GM18502 (cell line): ENCODE results near the gene HOTAIR.

ENCODE experiments used
- ATAC-seq: cut with Tn5 transposase; IDR thresholded peaks from one replicate; pipeline ENCODE4 v1.9.1; 2021; ENCODE audit warnings: mild to moderate bottlenecking; ENCODE audit not compliant: unreplicated experiment, poor library complexity

HOTAIR gene

DNA sequence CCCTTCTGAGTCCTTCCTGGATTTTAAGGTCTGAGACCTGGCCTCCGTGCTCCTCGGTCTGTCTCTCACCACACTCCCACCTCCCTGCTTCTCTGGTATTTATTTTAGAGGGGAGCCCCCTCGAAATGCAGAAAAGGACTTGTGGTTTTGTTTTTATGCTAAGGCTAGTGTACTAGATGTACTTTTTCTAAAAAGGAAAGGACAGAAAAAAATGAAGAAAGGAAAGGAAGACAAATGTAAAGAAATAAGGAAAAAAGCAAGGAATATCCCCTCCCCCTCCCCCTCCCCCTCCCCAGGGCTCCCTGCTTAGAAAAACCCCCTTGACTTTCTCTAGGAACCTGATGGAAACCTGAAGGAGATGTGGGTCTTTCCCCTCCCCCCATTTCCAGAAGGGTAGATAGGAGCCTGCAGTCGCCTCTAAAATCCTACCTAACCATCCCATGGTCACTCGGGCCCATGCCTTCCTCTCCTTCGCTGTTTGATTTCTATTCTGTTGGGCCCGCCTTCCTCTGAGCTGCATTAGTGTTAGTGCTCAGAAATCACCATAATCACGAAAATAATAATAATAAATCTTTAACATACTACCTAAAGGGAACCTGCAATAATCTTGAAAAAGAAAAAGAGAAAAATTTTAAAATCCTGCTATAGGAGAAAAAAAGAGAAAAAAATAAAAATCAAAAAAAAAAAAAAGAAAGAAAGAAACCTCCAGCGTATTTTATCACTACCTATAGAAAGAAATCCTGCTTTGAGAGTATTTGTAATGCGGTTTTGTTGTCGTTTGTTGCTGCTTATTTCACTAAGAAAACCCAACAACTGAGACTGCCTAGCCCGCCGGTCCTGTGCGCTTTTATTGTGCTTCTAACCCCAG, 37.1 kb upstream of the HOTAIR start:
- ATAC-seq = no peak

DNA sequence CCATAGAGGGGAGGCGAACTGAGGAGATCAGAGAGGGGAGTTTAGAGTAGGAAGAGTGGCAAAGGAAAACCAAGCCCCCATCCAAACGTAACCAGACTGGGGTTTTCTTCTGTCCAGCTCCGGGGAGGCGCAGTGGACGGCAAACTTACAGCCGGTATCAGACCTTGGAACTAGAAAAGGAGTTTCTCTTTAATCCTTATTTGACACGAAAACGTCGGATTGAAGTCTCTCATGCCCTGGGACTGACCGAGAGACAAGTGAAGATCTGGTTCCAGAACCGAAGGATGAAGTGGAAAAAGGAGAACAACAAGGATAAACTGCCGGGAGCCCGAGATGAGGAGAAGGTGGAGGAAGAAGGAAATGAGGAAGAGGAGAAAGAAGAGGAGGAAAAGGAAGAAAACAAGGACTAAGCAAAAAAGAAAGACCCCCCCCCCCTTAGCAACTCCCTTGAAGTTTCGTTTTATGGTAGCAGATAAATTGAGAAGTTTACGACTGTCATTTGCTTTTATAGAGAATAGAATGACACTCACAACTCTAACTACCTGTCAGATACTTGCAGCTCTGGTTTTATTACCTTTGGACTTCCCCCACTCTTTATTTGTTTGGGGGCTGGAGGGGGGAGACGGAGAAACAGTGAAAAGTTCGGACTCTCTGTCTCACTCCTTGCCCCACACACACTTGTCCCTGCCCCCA, 36.4 kb upstream of the HOTAIR start:
- ATAC-seq = no peak

DNA sequence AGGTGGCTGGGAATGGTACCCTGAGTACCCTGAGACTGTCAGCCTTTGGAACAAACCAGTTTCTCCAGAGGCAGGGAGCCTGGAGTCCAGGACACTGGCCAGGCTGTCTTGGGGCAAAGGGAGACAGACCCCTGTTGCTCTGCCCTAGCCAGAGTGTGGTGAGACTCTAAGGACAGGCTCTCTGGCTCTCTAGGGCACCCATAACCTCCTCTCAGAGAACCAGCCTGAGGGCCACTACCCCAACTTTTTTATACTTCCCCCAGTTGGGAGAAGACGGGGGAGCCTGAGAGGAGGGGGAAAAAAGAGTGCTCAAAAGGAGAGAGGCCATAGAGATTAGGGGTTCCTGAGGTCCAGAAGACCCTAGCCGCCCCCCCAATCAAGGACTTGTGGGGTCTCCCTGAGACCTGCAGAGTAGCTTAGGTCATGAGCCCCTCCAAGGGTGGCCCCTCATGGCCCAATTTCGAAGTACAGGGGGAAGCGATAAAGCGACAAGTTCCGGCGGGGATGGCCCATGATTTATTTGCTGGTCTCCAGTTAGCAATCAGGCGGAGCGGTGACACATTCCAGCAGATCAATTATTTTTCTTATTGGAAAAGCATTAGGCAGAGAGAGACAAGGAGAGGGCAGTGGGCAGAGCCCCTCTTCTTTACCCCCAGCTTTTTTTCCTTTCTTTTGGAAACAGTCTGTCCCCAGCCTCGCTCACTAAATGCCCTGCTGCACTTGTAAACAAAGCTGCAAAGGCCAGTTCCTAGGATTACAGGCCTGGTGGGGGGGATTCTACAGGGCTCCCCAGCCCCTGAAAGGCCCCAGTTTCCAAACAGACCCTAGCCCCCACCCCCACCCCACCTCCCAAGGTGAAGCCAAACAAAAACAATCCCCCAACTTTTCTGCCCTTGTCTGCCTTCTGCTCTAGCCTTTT, 35.6 kb upstream of the HOTAIR start:
- ATAC-seq = no peak

DNA sequence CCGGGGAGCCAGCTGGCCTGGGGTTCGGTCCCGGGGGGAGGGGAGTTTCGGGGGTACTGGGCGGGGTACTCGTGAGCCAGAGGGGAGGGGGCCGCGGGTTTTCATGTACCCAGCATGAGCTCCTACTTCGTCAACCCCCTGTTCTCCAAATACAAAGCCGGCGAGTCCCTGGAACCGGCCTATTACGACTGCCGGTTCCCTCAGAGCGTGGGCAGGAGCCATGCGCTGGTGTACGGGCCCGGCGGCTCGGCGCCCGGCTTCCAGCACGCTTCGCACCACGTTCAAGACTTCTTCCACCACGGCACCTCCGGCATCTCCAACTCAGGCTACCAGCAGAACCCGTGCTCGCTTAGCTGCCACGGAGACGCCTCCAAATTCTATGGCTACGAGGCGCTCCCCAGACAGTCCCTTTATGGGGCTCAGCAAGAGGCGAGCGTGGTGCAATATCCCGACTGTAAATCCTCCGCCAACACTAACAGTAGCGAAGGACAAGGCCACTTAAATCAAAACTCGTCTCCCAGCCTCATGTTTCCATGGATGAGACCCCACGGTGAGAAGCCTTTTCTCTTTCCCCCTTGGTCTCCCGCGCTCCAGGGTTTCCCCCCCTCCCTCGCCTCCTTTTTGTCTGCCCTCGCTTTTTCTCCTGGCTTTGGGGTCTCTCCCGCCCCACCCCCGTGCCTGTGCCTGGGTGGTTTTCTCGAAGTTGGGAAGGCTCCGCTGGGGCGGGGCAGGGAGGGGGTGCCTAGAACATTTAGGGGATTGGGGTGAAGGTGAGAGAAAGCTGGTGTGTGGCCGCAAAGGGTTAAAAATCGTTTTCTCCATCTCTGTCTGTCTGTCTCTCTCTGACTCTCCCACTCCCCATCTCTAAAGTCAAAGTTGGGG, 34.7 kb upstream of the HOTAIR start:
- no peak for ATAC-seq

DNA sequence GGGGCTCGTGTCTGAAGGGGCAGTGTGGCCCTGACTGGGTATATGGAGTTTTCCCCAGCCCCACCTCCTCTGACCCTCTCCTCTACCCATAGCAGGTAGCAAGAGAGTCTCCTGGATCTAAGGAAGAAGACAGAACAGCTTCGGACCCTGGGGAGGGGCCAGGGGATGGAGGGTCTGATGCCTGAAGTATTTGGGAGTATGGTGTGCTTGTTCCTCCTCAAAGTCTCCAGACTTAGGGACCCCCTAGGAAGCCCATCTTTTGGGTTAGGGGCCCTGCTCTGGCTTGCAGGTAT, 33.5 kb upstream of the HOTAIR start:
- no peak for ATAC-seq

DNA sequence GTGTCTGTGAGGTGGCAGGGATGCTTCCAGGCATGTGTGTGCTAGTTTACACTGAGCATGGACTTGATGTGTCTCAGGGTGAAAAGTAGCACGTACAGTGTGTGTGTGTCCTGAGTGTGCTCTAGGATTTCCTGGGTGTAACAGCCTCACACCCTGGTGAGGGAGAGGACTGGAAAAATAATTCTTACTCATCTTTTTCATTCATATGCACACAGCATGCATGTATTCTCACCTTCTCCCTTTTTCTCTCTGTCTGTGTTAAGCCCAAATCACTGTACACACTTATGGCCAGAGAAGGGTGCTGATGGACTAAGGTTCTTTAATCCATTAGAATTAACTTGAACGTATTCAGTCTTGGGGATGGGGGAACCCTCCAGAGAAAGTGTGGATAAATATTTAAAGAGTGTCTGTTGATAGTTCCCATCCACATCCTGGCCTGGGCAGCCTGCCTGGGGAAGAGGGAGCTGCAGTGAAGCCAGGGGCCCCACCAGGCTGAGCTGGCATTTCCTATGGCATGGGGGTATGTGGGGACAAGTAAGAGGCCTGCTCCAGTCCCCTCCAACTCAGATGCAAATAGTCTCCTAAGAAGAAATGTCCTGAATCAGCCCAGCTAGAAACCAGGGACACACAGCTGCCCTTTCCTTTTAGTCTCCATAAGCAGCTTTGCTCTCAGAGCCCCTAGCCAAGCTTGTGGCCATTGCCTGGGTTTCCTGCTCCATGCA, 32.9 kb upstream of the HOTAIR start:
- no peak for ATAC-seq

DNA sequence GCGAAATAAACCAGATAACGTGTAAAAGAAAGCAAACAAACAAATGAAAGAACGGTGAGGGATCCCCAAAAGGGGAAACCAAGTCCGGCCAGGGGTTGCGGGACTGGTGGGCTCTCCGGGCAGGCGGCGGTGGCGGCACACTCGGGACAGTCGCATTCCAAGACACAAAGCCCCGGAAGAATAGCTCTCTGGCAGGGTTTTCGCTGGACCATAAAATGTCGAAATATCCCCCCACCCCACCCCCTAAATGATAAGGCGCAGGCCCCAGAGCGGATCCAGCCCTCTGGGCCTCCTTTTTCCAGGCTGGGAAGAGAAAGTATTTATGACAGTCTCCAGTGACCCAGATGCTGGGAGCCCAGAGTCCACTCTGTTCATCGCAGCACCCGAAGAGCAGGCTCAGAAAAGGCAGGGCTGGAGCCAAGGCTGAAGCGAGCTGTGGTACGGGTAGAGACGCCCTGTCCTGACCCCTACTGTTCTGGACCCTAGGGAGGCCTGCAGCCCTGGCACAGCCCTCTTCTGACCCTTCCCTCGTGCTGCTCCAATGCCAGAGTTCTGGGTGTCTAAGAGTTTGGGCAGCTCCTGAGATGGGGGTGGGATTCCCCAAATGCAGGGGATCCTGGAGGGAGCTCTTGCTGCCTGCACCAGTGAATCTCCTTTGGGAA, 31.9 kb upstream of the HOTAIR start:
- ATAC-seq = no peak

DNA sequence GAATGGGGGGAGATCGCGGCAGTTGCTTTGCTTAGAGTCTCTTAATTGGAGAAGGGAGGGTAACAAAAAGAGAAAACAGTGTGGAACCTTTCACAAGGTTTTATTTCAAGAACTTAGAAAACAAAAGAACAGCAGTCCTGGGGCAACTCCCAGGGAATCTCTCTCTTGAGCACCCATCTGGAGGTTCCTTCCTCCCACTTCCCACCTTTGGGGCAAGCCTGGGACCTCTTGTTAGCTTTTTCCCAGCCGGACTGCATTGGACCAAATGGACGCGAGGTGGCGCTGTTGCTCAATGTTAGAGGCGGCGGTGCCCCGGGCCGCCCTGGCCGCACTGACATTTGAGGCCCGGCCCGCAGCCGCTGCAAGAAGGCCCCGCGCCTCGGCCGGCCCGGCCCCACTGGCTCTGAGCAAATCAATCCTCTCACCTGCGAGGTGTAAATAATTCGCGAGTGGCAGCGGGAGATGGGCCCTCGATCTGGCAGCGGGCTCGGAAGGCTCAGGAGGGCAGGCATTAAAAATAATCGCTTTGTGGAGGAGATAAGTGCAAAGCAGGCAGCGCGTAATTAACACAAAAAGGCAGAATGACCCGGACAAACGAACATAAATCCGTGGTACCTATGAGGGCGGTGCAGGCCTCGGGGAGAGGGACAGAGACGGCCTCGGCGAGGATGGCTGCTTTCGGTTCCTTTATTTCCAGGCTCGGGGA, 31.3 kb upstream of the HOTAIR start:
- peak; percentile 61 for ATAC-seq

DNA sequence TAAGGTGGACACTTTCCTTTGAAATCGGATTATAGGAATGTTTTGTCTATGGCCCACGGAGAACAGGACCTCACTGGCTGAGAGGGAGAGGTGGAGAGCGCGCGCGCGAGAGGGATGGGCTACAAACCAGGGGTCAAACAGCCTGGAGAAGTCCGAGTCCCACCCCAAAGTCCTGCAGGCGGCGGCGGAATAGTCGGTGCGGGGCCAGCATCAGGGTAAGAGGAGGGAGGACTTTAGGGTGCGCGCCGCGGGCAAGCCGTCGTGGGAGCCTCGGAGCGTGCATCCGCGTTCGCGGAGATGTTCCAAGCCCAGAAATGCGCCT, 30.7 kb upstream of the HOTAIR start:
- no peak for ATAC-seq

DNA sequence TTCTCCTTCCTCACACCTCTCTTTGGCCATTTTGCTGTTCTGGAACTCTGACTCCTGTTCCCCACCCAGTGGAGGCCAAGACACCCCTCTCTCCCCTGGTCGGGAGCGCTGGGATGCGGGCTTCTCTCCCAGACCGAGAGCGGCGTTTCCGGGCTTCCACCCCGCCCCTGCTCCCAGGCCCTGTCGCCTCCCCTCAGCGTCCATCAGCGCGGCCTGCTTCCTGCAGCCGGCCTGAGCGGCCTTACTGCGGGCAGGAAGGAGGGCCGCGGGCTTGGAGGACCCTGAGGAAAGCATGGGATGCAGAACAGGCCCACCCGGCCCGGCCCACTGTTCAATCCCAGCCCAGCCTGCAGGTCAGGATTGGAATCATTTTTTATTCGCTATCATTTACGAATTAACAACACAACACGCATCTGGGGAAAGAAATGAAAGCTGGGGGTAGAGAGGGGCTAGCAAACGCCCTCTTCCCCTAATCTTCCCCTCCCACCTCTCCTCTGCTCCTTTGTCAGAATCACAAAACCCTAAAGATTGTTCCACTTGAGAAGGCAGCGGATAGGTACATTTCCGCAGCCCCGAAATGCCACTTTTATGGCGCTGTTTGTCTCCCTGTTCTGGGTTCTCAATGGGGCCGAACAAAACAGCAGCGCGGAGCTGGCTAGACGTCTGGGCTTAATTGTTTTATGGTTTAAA, 30.2 kb upstream of the HOTAIR start:
- no peak for ATAC-seq

DNA sequence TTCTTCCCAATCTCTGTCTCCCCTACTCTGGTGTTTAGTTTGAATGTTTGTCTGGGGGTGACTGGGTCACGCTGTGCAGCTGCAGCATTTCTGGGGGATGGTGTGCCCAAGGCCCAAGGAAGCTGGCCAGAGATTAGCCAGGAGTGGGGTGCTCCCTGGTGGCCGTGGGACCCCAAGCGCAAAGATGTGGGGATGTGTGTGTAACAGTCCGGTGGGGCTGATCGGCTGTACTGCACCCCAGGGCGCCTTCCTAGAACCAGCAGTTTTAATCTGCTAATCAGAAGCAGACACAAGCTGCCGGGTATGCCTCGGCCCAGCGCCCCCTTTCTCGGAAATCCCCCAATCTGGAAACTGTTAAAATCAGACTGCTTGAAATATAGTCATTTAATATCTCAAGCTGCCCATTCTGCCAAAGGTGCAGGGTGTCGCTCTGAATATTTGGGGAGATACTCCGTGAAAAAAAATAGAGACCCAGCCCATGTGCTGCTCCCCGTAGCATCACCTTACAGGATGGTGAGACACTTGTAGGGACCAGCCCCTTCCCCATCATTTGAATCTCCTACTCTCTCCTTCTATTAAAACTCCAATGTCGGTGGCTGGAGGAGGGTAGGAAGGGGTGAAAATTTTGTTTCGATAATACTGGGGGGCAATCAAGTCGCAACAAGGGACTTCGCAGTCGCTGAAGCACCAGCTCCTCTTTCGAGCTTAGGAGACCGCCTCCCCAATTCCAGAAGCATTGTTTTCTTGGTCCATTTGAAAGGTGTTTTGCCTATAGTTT, 29.5 kb upstream of the HOTAIR start:
- no peak for ATAC-seq

DNA sequence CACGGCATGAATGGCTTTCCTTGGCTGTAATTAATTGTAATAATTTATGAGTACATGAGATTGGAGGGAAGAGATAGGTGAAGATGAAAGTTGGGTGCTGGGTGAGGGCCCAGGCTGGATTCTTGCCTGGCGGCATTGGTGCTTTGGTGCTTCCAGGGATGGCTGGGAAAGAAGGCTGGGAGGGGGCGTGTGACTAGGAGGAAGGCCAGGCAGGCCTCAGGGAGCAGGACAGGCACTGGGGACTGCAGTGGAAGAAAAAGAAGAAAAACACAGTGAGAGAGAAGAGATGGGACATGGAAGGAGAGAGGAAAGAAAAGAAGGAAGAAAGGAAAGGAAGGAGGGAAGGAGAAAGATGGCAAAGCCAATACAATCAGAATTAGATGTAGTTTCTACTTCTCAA, 28.9 kb upstream of the HOTAIR start:
- ATAC-seq = no peak

DNA sequence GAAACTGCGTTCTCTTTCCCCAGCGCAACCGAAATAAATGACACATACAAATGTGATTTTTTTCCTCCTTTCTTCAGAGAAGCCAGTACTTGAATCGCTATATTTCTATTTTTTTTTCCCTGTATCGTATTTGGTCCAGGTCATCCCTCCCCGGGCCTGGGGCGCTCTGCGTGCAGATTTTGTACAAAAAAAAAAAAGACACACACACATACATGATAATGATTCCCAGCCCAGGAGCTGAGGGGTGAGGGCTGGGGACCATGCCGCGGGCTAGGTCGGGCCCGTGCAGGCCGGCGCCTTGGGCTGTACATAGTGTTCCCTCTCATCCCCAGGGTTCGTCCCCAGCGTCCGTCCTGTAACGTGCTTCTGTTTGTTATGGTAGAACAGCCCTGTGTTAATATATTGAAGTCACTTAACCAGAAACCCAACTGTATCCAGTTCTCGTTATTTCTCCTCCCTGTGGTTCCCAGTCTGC, 28.2 kb upstream of the HOTAIR start:
- no peak for ATAC-seq

DNA sequence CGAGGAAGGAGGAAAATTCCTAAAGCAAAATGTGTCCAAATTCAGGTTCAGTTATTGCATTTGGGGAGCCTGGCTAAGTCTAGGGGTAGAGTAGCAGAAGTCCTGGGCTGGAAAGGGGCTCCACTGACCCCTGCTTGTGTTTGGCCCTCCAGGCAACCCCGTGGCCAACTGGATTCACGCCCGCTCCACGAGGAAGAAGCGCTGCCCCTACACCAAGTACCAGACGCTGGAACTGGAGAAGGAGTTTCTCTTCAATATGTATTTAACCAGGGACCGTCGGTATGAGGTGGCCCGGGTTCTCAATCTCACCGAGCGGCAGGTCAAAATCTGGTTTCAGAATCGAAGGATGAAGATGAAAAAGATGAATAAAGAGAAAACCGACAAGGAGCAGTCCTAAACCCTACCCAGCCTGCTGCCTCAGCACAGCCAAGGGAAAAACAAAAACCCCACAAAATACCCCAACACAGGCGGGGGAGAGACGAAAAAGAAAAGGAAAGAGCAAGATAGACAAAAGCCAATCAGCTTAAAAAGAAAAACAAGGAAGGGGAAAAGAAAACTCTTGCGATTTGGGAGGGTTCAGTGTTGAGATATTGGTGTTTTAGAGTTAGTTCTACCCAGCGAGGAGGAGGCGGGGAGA, 27.6 kb upstream of the HOTAIR start:
- no peak for ATAC-seq

DNA sequence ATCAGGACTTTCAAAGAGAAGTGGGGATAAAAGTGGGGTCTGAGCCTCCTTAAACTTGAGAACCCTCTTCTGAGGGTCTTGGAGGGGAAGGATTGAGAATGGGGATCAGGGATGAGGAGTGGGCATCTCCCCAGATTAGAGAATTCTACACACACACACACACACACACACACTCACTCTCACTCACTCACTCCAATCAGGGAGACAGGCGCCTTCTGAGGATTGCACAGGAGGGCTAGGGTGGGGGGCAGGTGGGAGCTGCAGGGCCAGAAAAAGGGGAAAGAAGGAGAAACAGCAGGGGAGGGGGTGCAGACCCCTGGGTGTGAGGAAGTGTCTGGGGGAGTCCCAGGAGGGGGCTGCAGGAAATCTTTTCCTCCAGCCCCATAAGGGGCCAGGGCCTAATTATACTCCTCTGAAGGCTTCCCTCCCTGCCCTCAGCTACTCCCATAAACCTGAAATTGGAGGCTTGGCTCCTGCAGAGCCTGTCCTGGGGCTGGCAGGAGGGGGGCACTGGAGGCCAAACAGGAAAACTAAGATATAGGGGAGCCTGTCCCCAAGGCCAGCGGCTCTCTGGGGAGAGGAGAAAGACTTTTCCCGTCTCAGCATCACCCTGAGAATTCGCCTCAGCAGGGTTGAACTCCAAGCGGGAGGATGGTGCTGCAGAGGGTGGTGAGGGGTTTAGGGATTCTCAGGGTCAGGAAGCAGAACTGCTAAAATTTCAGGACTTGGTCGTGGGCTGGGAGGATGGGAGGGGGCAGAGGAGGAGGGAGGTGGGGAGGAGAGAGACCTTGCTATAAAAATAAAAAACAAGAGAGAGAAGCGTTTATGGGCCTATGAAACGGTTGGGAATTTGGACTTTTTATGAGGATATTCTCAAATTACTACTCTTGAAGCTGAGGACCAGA, 26.8 kb upstream of the HOTAIR start:
- no peak for ATAC-seq
